Kidney (tissue), 14 donors: ENCODE results near the gene HECW1. TPM values are rescaled to one million over a fixed set of nuclear protein-coding genes. Genes with fewer than 3 reads are reported as not detected.

Experiments
- DNase-seq, 5 donors: peaks; one replicate each; pipeline ENCODE4 v3.0.0-alpha.2; 2013 to 2020
- FAIRE-seq: peaks from 2 replicates; lab custom pipeline; 2012; peaks lifted over from hg19 to GRCh38; lab: Jason Lieb, UNC
- H3K27ac ChIP-seq, 2 donors: one replicate each; pipeline ENCODE4 v1.7.0; 2013; ENCODE audit warnings: low read depth in 2 of 2, low read length in 2 of 2, inconsistent platforms in 1 of 2
- H3K27me3 ChIP-seq: one replicate; pipeline ENCODE4 v1.7.1; 2013; ENCODE audit warnings: low read length, inconsistent platforms; ENCODE audit not compliant: control insufficient read depth, insufficient read depth
- H3K36me3 ChIP-seq, 3 donors: one replicate each; pipeline versions ENCODE4 v1.7.0 to v1.7.1; 2013; ENCODE audit warnings: low read length in 3 of 3, control low read depth in 1 of 3, inconsistent platforms in 1 of 3; ENCODE audit not compliant: insufficient read depth in 3 of 3, control insufficient read depth in 2 of 3
- H3K4me1 ChIP-seq, 3 donors: one replicate each; pipeline versions ENCODE4 v1.7.0 to v1.7.1; 2013; ENCODE audit warnings: low read length in 3 of 3, inconsistent platforms in 1 of 3, low read depth in 1 of 3; ENCODE audit not compliant: control insufficient read depth in 2 of 3, insufficient read depth in 2 of 3
- H3K4me3 ChIP-seq, 3 donors: one replicate each; pipeline versions ENCODE4 v1.7.0 to v1.8.1; 2013; ENCODE audit warnings: low read length in 3 of 3, control low read depth in 1 of 3, inconsistent platforms in 1 of 3
- H3K9ac ChIP-seq, 3 donors: one replicate each; pipeline versions ENCODE4 v1.7.0 to v1.7.1; 2013; ENCODE audit warnings: low read length in 3 of 3, control low read depth in 1 of 3, inconsistent platforms in 1 of 3
- H3K9me3 ChIP-seq, 3 donors: one replicate each; pipeline versions ENCODE4 v1.7.0 to v1.7.1; 2013; ENCODE audit warnings: low read length in 3 of 3, control low read depth in 1 of 3, inconsistent platforms in 1 of 3; ENCODE audit not compliant: control insufficient read depth in 2 of 3, insufficient read depth in 1 of 3
- CTCF ChIP-seq: IDR thresholded peaks from 3 replicates; pipeline ENCODE4 v1.5.1; 2012; ENCODE audit warnings: mild to moderate bottlenecking, moderate library complexity, borderline replicate concordance; ENCODE audit not compliant: insufficient read depth; ENCODE audit errors: extremely low read depth
- intact Hi-C: fragments of 100-400 bp; cut with DNase I; formaldehyde crosslinking; loops from one replicate; pipeline ENCODE4 v1.11.1; 2022
- polyA plus RNA-seq: library from polyadenylated mRNA; stranded (reverse); fragments of 350-450 nt; fragmentation: Illumina TruSeq; extraction: RNeasy Lipid Tissue Mini Kit (QIAGEN cat#74804); gene quantifications from one replicate; pipeline ENCODE4 v1.2.3, GENCODE V29; 2014; ENCODE audit warnings: low read depth, low replicate concordance; ENCODE audit not compliant: insufficient read depth
- total RNA-seq: library from RNA; stranded (reverse); fragmentation: NEBNext Ultra II Directional; extraction: Animal tissue kit (Norgen Biotek cat#: 25700); gene quantifications from one replicate; pipeline ENCODE4 v1.2.1, GENCODE V29; 2021
- donor health status: control.
- donor health status: control.
- donor health status: control.
- donor health status: control.
- donor health status: control.
- donor health status: DM: yes; HTN: yes; CAD: no.
- donor health status: Normal renal cell carcinoma (clear cell type).

HECW1 gene
- total and polyA plus RNA-seq, 2 donors from 2014 or later: 0.50 to 7.5 TPM

DNA sequence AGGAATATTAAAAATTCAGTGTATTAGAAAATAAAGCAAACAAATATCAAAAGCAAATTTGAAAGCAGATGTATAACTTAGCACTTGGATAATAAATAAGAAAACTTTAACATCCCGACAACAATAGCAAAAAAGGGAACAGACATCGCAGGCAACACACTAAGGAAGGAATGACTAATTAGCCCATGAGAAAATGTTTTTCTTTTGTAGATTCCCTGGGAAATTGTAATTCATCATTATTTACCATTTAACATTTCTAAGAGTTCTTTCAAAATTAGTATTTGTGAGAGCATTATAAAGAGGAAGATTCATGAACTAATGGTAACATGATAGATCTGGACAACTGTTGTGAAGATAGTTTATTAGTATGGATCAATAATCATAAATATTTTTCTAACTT is 364.4 kb downstream of the HECW1 start:
- Histone ChIP-seq H3K4me3 (no peak overlapping the region), H3K4me1 (no peaks in the 10 kb centered on the region), H3K27me3 (no peaks in the 10 kb centered on the region), H3K27ac (no peak overlapping the region), H3K36me3 (peaks cover 0 to 4% (median 0%) of the 10 kb centered on the region in 3 donors), H3K9me3 (no peaks in the 10 kb centered on the region), H3K9ac (no peak overlapping the region)
- TF ChIP-seq CTCF: no peak
- FAIRE-seq (no peak), DNase-seq (no peak)
- intact Hi-C loops: no loop called here

DNA sequence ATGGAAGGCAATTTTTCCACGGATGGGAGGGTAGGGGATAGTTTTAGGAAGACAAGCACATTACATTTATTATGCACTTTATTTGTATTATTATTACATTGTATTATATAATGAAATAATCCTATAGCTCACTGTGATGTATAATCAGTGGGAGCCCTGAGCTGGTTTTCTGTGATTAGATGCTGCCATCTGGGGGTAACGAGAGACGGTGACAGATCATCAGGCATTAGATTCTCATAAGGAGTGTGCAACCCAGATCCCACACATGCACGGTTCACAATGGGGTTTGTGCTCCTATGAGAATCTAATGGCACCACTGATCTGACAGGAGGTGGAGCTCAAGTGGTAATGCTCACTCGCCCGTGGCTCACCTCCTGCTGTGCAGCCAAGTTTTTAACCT is 366.6 kb downstream of the HECW1 start:
- H3K27me3 ChIP-seq: no peaks in the 10 kb centered on the region
- no peak overlapping the region for H3K27ac ChIP-seq
- TF ChIP-seq CTCF: no peak
- H3K4me3 ChIP-seq: no peak overlapping the region
- no peaks in the 10 kb centered on the region for H3K9me3 ChIP-seq
- intact Hi-C loops: no loop called here
- peaks cover 0 to 4% (median 0%) of the 10 kb centered on the region in 3 donors for H3K36me3 ChIP-seq
- DNase-seq: no peak
- no peak overlapping the region for H3K9ac ChIP-seq
- no peaks in the 10 kb centered on the region for H3K4me1 ChIP-seq
- no peak for FAIRE-seq

DNA sequence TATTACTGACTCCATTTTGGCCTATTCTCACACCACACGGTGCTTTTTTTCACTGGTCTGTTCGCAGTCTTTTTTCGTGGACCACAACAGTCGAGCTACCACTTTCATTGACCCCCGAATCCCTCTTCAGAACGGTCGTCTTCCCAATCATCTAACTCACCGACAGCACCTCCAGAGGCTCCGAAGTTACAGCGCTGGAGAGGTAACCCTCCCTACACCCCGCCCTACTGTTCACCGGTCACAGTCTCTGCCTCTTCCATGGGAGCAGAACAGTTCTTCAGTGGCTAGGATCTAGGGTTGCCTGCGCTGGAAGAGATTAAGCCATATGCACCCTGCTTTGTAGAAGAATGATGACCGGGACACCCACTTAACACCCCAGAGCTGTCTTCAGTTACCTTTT is 367.1 kb downstream of the HECW1 start:
- no peak for TF ChIP-seq CTCF
- Histone ChIP-seq H3K4me1 (no peaks in the 10 kb centered on the region), H3K9ac (no peak overlapping the region), H3K4me3 (no peak overlapping the region), H3K9me3 (no peaks in the 10 kb centered on the region), H3K27ac (no peak overlapping the region), H3K27me3 (no peaks in the 10 kb centered on the region), H3K36me3 (peaks cover 0 to 4% (median 0%) of the 10 kb centered on the region in 3 donors)
- intact Hi-C loops: no loop called here
- FAIRE-seq (no peak), DNase-seq (no peak)

- Histone ChIP-seq H3K27ac (no peak overlapping the region), H3K4me1 (no peaks in the 10 kb centered on the region), H3K27me3 (no peaks in the 10 kb centered on the region), H3K36me3 (peaks cover 0 to 4% (median 0%) of the 10 kb centered on the region in 3 donors), H3K4me3 (no peak overlapping the region), H3K9me3 (no peaks in the 10 kb centered on the region), H3K9ac (no peak overlapping the region)
- TF ChIP-seq CTCF: no peak
- DNase-seq: no peak
- intact Hi-C loops: no loop called here
- FAIRE-seq: no peak
These were observed 368.1 kb downstream of the HECW1 start for GRCh38 chr7:43480581-43480980.
